ENCODE data around the gene KRT24. TPM values are rescaled to one million over a fixed set of nuclear protein-coding genes. Genes with fewer than 3 reads are reported as not detected.

Gene KRT24
- total RNA-seq, 1 experiment from 2014 or later = not detected

GRCh38 chr17:40679523-40679907, 24.0 kb downstream of the KRT24 start:
- Mint-ChIP-seq H3K27ac (ENCODE audit: low read depth, unreplicated experiment) (no peak overlapping the region), H3K27me3 (ENCODE audit: insufficient read depth, unreplicated experiment) (peaks cover 80% of the 10 kb centered on the region), H3K4me3 (ENCODE audit: unreplicated experiment) (no peak overlapping the region), H3K36me3 (ENCODE audit: insufficient read depth, unreplicated experiment) (no peaks in the 10 kb centered on the region), H3K4me1 (ENCODE audit: insufficient read depth, unreplicated experiment) (peaks cover 6% of the 10 kb centered on the region), H3K9me3 (ENCODE audit: unreplicated experiment) (no peaks in the 10 kb centered on the region)
- POLR2A ChIA-PET = interaction anchor here (0.7 to 1.0 kb wide), 2 partner anchors 48 to 630 kb away, joined by 3 to 4 read pairs; no protein-coding TSS in a partner anchor
- intact Hi-C loops (cut with micrococcal nuclease) = no loop called here
- BruUV-seq (replicated peaks) = no TSS peak
- CTCF ChIA-PET = interaction anchor here (0.6 to 2.0 kb wide), 2 partner anchors 9 to 13 kb away, joined by 3 to 5 read pairs; no protein-coding TSS in a partner anchor
- DNase-seq (ENCODE audit: unreplicated experiment) = no peak
- TF ChIP-seq CTCF (IDR thresholded peaks at IDR 0.05; ENCODE audit: unreplicated experiment) = no peak

- CTCF ChIA-PET = interaction anchor here (0.6 to 2.0 kb wide), 3 partner anchors 10 to 271 kb away, joined by 3 to 5 read pairs (median 3); no protein-coding TSS in a partner anchor
These were observed 24.5 kb downstream of the KRT24 start for GRCh38 chr17:40678902-40679522.

GRCh38 chr17:40675905-40676304, 27.6 kb downstream of the KRT24 start:
- ChIA-PET CTCF (no interaction called here), POLR2A (no interaction called here)
- TF ChIP-seq CTCF (IDR thresholded peaks at IDR 0.05; ENCODE audit: unreplicated experiment) = no peak
- no peaks in the 10 kb centered on the region for H3K36me3 Mint-ChIP-seq (ENCODE audit: insufficient read depth, unreplicated experiment)
- peaks cover 81% of the 10 kb centered on the region for H3K27me3 Mint-ChIP-seq (ENCODE audit: insufficient read depth, unreplicated experiment)
- H3K9me3 Mint-ChIP-seq (ENCODE audit: unreplicated experiment) = no peaks in the 10 kb centered on the region
- no peak for DNase-seq (ENCODE audit: unreplicated experiment)
- peaks cover 6% of the 10 kb centered on the region for H3K4me1 Mint-ChIP-seq (ENCODE audit: insufficient read depth, unreplicated experiment)
- no peak overlapping the region for H3K4me3 Mint-ChIP-seq (ENCODE audit: unreplicated experiment)
- intact Hi-C loops (cut with micrococcal nuclease) = no loop called here
- BruUV-seq (replicated peaks) = no TSS peak
- no peak overlapping the region for H3K27ac Mint-ChIP-seq (ENCODE audit: low read depth, unreplicated experiment)

More at GRCh38 chr17:40678902-40679522, 24.5 kb downstream of the KRT24 start:
- DNase-seq (ENCODE audit: unreplicated experiment) = no peak
- H3K27ac Mint-ChIP-seq (ENCODE audit: low read depth, unreplicated experiment) = no peak overlapping the region
- H3K4me1 Mint-ChIP-seq (ENCODE audit: insufficient read depth, unreplicated experiment) = peaks cover 6% of the 10 kb centered on the region
- H3K27me3 Mint-ChIP-seq (ENCODE audit: insufficient read depth, unreplicated experiment) = peaks cover 85% of the 10 kb centered on the region
- no peaks in the 10 kb centered on the region for H3K9me3 Mint-ChIP-seq (ENCODE audit: unreplicated experiment)
- H3K36me3 Mint-ChIP-seq (ENCODE audit: insufficient read depth, unreplicated experiment) = no peaks in the 10 kb centered on the region
- no peak overlapping the region for H3K4me3 Mint-ChIP-seq (ENCODE audit: unreplicated experiment)
- intact Hi-C loops (cut with micrococcal nuclease) = no loop called here
- POLR2A ChIA-PET = interaction anchor here (0.7 to 2.4 kb wide), 3 partner anchors 32 to 629 kb away, joined by 3 to 6 read pairs (median 4); partner anchors contain the start of gene SMARCE1
- no TSS peak for BruUV-seq (replicated peaks)
- no peak for TF ChIP-seq CTCF (IDR thresholded peaks at IDR 0.05; ENCODE audit: unreplicated experiment)

- no peak for DNase-seq (ENCODE audit: unreplicated experiment)
- Mint-ChIP-seq H3K9me3 (ENCODE audit: unreplicated experiment) (peaks cover 7% of the 10 kb centered on the region), H3K4me3 (ENCODE audit: unreplicated experiment) (no peak overlapping the region), H3K27ac (ENCODE audit: low read depth, unreplicated experiment) (no peak overlapping the region), H3K27me3 (ENCODE audit: insufficient read depth, unreplicated experiment) (peaks cover 60% of the 10 kb centered on the region), H3K4me1 (ENCODE audit: insufficient read depth, unreplicated experiment) (no peaks in the 10 kb centered on the region), H3K36me3 (ENCODE audit: insufficient read depth, unreplicated experiment) (no peaks in the 10 kb centered on the region)
- intact Hi-C loops (cut with micrococcal nuclease) = no loop called here
- ChIA-PET POLR2A (interaction anchor here (0.7 to 1.2 kb wide), 2 partner anchors 13 to 20 kb away, joined by 3 to 4 read pairs; no protein-coding TSS in a partner anchor), CTCF (interaction anchor here (0.8 kb wide), 1 partner anchor 185 kb away, joined by 5 read pairs; no protein-coding TSS in a partner anchor)
- no TSS peak for BruUV-seq (replicated peaks)
- no peak for TF ChIP-seq CTCF (IDR thresholded peaks at IDR 0.05; ENCODE audit: unreplicated experiment)
These were observed 30.9 kb downstream of the KRT24 start for GRCh38 chr17:40672654-40673053.
